Activated T-cell treated with anti-CD3 and anti-CD28 coated beads, Interleukin-2, amount 50 U/mL, for 48 hours (primary cell): ENCODE results near the gene ATOH8.
"Not testable (repeated sequence)": the region's sequence is repeated elsewhere in the genome, so short reads cannot be mapped to it uniquely, and the experiment has no call there.

Experiments
- DNase-seq, 2 experiments: peaks; one replicate each; pipeline ENCODE4 v3.0.0-alpha.2; 2020

ATOH8 gene

GRCh38 chr2:85753525-85754312, at the start of gene ATOH8:
TSS of gene ATOH8 (plus strand) at chr2:85753991. CDS start at chr2:85754190, 199 bp downstream.
- peak; percentile 47 to 49 for DNase-seq

- no peak for DNase-seq
These were observed 49.8 kb upstream of the ATOH8 start for GRCh38 chr2:85704038-85704437.

GRCh38 chr2:85704800-85705679, 48.8 kb upstream of the ATOH8 start:
- no peak for DNase-seq

- DNase-seq = no peak
These were observed 48.1 kb upstream of the ATOH8 start for GRCh38 chr2:85705680-85706039.

- DNase-seq = no peak
These were observed 47.7 kb upstream of the ATOH8 start for GRCh38 chr2:85706063-85706462.

- DNase-seq = no peak
These were observed 47.0 kb upstream of the ATOH8 start for GRCh38 chr2:85706599-85707296.

- peak; percentile 36 to 58 for DNase-seq
These were observed 46.5 kb upstream of the ATOH8 start for GRCh38 chr2:85707304-85707703.

- no peak for DNase-seq
These were observed 45.1 kb upstream of the ATOH8 start for GRCh38 chr2:85708641-85709040.

GRCh38 chr2:85709401-85709811, 44.4 kb upstream of the ATOH8 start:
- DNase-seq = no peak

- DNase-seq = no peak
These were observed 42.9 kb upstream of the ATOH8 start for GRCh38 chr2:85710687-85711577.

GRCh38 chr2:85711578-85712060, 42.2 kb upstream of the ATOH8 start:
- no peak for DNase-seq

- DNase-seq = no peak
These were observed 41.5 kb upstream of the ATOH8 start for GRCh38 chr2:85712336-85712735.

- DNase-seq = no peak
These were observed 40.8 kb upstream of the ATOH8 start for GRCh38 chr2:85712849-85713612.

- DNase-seq = no peak
These were observed 40.0 kb upstream of the ATOH8 start for GRCh38 chr2:85713836-85714235.

- DNase-seq = not testable (repeated sequence)
These were observed 39.4 kb upstream of the ATOH8 start for GRCh38 chr2:85714421-85714820.

- DNase-seq = no peak
These were observed 39.0 kb upstream of the ATOH8 start for GRCh38 chr2:85714841-85715240.

GRCh38 chr2:85716346-85716914, 37.4 kb upstream of the ATOH8 start:
- no peak for DNase-seq

- DNase-seq = no peak
These were observed 36.3 kb upstream of the ATOH8 start for GRCh38 chr2:85717308-85718008.

- DNase-seq = no peak
These were observed 35.8 kb upstream of the ATOH8 start for GRCh38 chr2:85718009-85718391.

GRCh38 chr2:85718885-85719492, 34.8 kb upstream of the ATOH8 start:
- no peak for DNase-seq
